GM12878 (cell line): ENCODE data around the gene SLC25A52. TPM values are rescaled to one million over a fixed set of nuclear protein-coding genes. Genes with fewer than 3 reads are reported as not detected.

Experiments
- ATAC-seq: fragments of 200-7000 bp; cut with Tn5 transposase; 3 replicates; pipeline ENCODE4 v1.9.1; 2020; ENCODE audit warnings: mild to moderate bottlenecking, moderate library complexity
- Bru-seq: library from RNA; stranded (reverse); fragments of 400-500 nt; gene quantifications from one replicate; lab custom pipeline; 2021; lab: Mats Ljungman, UMichigan
- BruChase-seq, 2 experiments: library from RNA; stranded (reverse); fragments of 400-500 nt; gene quantifications; one replicate each; lab custom pipeline; 2021; lab: Mats Ljungman, UMichigan
- BruUV-seq: library from RNA; stranded (reverse); fragments of 400-500 nt; replicated peaks from 2 replicates; lab custom pipeline; 2021; lab: Mats Ljungman, UMichigan
- CTCF ChIA-PET: fragments of 300-600 bp; sonication (Branson Sonifier 250); formaldehyde crosslinking; extraction: SDS; loops from one replicate; lab custom pipeline; 2021; ENCODE audit warnings: inconsistent platforms; lab: Yijun Ruan, JAX
- POLR2A ChIA-PET: fragments of 350-600 bp; formaldehyde crosslinking; extraction: SDS; loops from one replicate; lab custom pipeline; 2021; ENCODE audit warnings: inconsistent platforms; lab: Charles Lee
- RAD21 ChIA-PET: fragments of 300-600 bp; sonication (Branson Sonifier 250); formaldehyde crosslinking; loops from one replicate; lab custom pipeline; 2023; ENCODE audit warnings: antibody characterized with exemption; ENCODE audit not compliant: unreplicated experiment; lab: Charles Lee
- SMC1A ChIA-PET: fragments of 300-600 bp; sonication (Branson Sonifier 250); formaldehyde crosslinking; loops from one replicate; lab custom pipeline; 2023; ENCODE audit not compliant: unreplicated experiment, uncharacterized antibody; lab: Charles Lee
- DNase-seq: peaks from one replicate; pipeline ENCODE4 v3.0.0-alpha.2; 2011; ENCODE audit warnings: low read depth, low spot score
- FAIRE-seq: peaks from 3 replicates; lab custom pipeline; 2011; peaks lifted over from hg19 to GRCh38; lab: Jason Lieb, UNC
- H2AFZ ChIP-seq: 2 replicates; pipeline ENCODE4 v1.6.0; 2011; ENCODE audit warnings: low read depth, low read length, control low read depth; ENCODE audit not compliant: control insufficient read depth
- H3K27ac ChIP-seq: 2 replicates; pipeline ENCODE4 v1.5.1; 2011; ENCODE audit warnings: control low read depth; ENCODE audit not compliant: control insufficient read depth, insufficient read depth
- H3K27me3 ChIP-seq, 2 experiments: replicated peaks in 1 of 2; 2 replicates each; pipeline versions ENCODE4 v1.6.0 to v1.6.1; 2011; ENCODE audit warnings: low read length in 1 of 2; ENCODE audit not compliant: control insufficient read depth in 2 of 2, insufficient read depth in 2 of 2
- H3K36me3 ChIP-seq, 2 experiments: 2 replicates each; pipeline ENCODE4 v1.5.1; 2011; ENCODE audit warnings: low read length in 1 of 2; ENCODE audit not compliant: control insufficient read depth in 2 of 2, insufficient read depth in 2 of 2
- H3K4me1 ChIP-seq: 2 replicates; pipeline ENCODE4 v1.6.1; 2011; ENCODE audit warnings: mild to moderate bottlenecking, low read length, moderate library complexity, mixed read lengths; ENCODE audit not compliant: control insufficient read depth, insufficient read depth
- H3K4me2 ChIP-seq: 2 replicates; pipeline ENCODE4 v1.6.0; 2011; ENCODE audit warnings: control low read depth; ENCODE audit not compliant: control insufficient read depth, insufficient read depth
- H3K4me3 ChIP-seq: fragments of 200-600 bp; sonication (generic); 2 replicates; pipeline ENCODE4 v1.5.1; 2016
- H3K79me2 ChIP-seq: 2 replicates; pipeline ENCODE4 v1.6.0; 2011; ENCODE audit warnings: low read length; ENCODE audit not compliant: control insufficient read depth, insufficient read depth
- H3K9ac ChIP-seq: 2 replicates; pipeline ENCODE4 v1.8.0; 2011; ENCODE audit warnings: low read length, control low read depth, mixed read lengths; ENCODE audit not compliant: control insufficient read depth, insufficient read depth
- H3K9me3 ChIP-seq: replicated peaks from 3 replicates; pipeline ENCODE4 v1.5.1; 2011; ENCODE audit warnings: mild to moderate bottlenecking, low read length; ENCODE audit not compliant: control insufficient read depth, insufficient read depth
- H4K20me1 ChIP-seq: 2 replicates; pipeline ENCODE4 v1.6.0; 2011; ENCODE audit not compliant: control insufficient read depth, insufficient read depth
- BMI1 ChIP-seq: fragments of 450-650 bp; IDR thresholded peaks from 2 replicates; pipeline ENCODE4 v1.6.1; 2016; ENCODE audit warnings: mild to moderate bottlenecking, moderate library complexity, borderline replicate concordance
- CBFB ChIP-seq: IDR thresholded peaks from 2 replicates; pipeline ENCODE4 v1.6.1; 2016; ENCODE audit warnings: antibody characterized with exemption, low read depth
- DPF2 ChIP-seq: fragments of 450-650 bp; IDR thresholded peaks from 2 replicates; pipeline ENCODE4 v1.6.1; 2017; ENCODE audit warnings: mild to moderate bottlenecking
- JUND ChIP-seq: IDR thresholded peaks from 2 replicates; pipeline ENCODE4 v1.6.1; 2012; ENCODE audit warnings: low read depth, mild to moderate bottlenecking, low read length, improper control_type of control experiment, moderate library complexity
- NR2F1 ChIP-seq: fragments of 450-650 bp; conservative IDR thresholded peaks from 2 replicates; pipeline ENCODE4 v1.6.1; 2017; ENCODE audit warnings: mild to moderate bottlenecking
- POU2F2 ChIP-seq: IDR thresholded peaks from 3 replicates; pipeline ENCODE4 v1.6.1; 2011; ENCODE audit warnings: low read depth, mild to moderate bottlenecking, low read length, borderline replicate concordance
- RELB ChIP-seq: fragments of 450-650 bp; IDR thresholded peaks from 2 replicates; pipeline ENCODE4 v1.6.1; 2017; ENCODE audit warnings: low read depth, mild to moderate bottlenecking, moderate library complexity
- SMC3 ChIP-seq: IDR thresholded peaks from 2 replicates; pipeline ENCODE4 v1.6.1; 2011; ENCODE audit warnings: low read length, improper control_type of control experiment, borderline replicate concordance
- SRF ChIP-seq, 2 experiments: IDR thresholded peaks; 2 replicates each; pipeline ENCODE4 v1.6.1; 2011; ENCODE audit warnings: low read depth in 2 of 2, low read length in 2 of 2, mild to moderate bottlenecking in 1 of 2, moderate library complexity in 1 of 2
- TAF1 ChIP-seq: IDR thresholded peaks from 2 replicates; pipeline ENCODE4 v1.6.1; 2011; ENCODE audit warnings: mild to moderate bottlenecking, low read depth, low read length, borderline replicate concordance
- WRNIP1 ChIP-seq: IDR thresholded peaks from 2 replicates; pipeline ENCODE4 v1.6.1; 2011; ENCODE audit warnings: low read depth, low read length, improper control_type of control experiment, borderline replicate concordance
- ZBED1 ChIP-seq: IDR thresholded peaks from 2 replicates; pipeline ENCODE4 v1.6.1; 2016; ENCODE audit warnings: borderline replicate concordance
- ZBTB33 ChIP-seq: fragments of 450-650 bp; IDR thresholded peaks from 2 replicates; pipeline ENCODE4 v1.6.1; 2017; ENCODE audit warnings: mild to moderate bottlenecking
- WGBS: methylation state at CpG from one replicate; pipeline ENCODE4 v1.1.6; 2016; ENCODE audit warnings: low lambda C conversion rate; ENCODE audit not compliant: insufficient replicate concordance, insufficient coverage; ENCODE audit errors: missing lambda C conversion rate; 5-methylcytosine and 5-hydroxymethylcytosine counted together
- in situ Hi-C: fragments of 300-500 bp; cut with MboI; formaldehyde crosslinking; loops from 9 replicates; pipeline ENCODE4 v1.14.3; 2018; ENCODE audit warnings: mixed read lengths
- intact Hi-C: fragments of 100-400 bp; cut with micrococcal nuclease; formaldehyde crosslinking; loops from one replicate; pipeline ENCODE4 v1.14.2; 2022; ENCODE audit not compliant: unreplicated experiment
- long read RNA-seq, 2 experiments: library from polyadenylated mRNA; unstranded; transcript quantifications; one replicate each; pipeline ENCODE4 v2.0.0, GENCODE V29; 2019 to 2020
- polyA minus RNA-seq, 3 experiments: library from RNA; depleted of rRNA, polyadenylated mRNA; stranded (reverse); fragments of >200 nt; gene quantifications; 2 replicates each; pipeline ENCODE4 v1.2.3, GENCODE V29; 2011
- polyA plus RNA-seq, 11 experiments: library from polyadenylated mRNA; depleted of rRNA in 4 of 11; unstranded in 6 of 11; stranded (reverse) in 5 of 11; fragments of >200 nt; fragmentation: Nextera tagmentation in 4 of 11; fragmentation: Illumina TruSeq in 1 of 11; extraction: Ambion mirVana in 4 of 11; extraction: Trizol in 1 of 11; gene quantifications; 1 replicate in 1 of 11; 2 replicates in 10 of 11; pipeline versions ENCODE4 v1.2.1 to v1.2.3, GENCODE V29; 2011 to 2016; ENCODE audit warnings: inconsistent platforms in 2 of 11, missing spikeins in 2 of 11, low read depth in 1 of 11
- total RNA-seq, 4 experiments: library from RNA; depleted of rRNA in 3 of 4; stranded (reverse); fragments of >200 nt in 3 of 4; fragmentation: Illumina TruSeq in 1 of 4; extraction: Trizol in 1 of 4; gene quantifications; 2 replicates each; pipeline versions ENCODE4 v1.2.1 to v1.2.3, GENCODE V29; 2013 to 2021
- TF ChIP-seq, protein P1 (sequence below): IDR thresholded peaks from 2 replicates; pipeline ENCODE4 v1.6.1; 2011; ENCODE audit warnings: low read depth, mild to moderate bottlenecking, low read length, moderate library complexity, borderline replicate concordance; ENCODE audit errors: extremely low read depth

The SLC25A52 gene
- total RNA-seq (2013; cell fraction: nucleolus; rRNA removed) = 0.66 and 0.84 TPM in 2 replicates
- total RNA-seq (2014; rRNA removed) (not detected in 2 replicates), total RNA-seq (2014; rRNA removed; fragmentation: Illumina TruSeq; extraction: Trizol) (not detected in 2 replicates), total RNA-seq (2021) (not detected in 2 replicates), polyA plus RNA-seq (2011; rRNA removed) (0.09 TPM in 1 of 2 replicates, not detected in the other), polyA plus RNA-seq (2014; fragmentation: Illumina TruSeq; extraction: Trizol) (not detected in 2 replicates), polyA plus RNA-seq (2014; fragmentation: Nextera tagmentation; extraction: Ambion mirVana) (not detected), polyA plus RNA-seq (2014; rRNA removed) (not detected in 2 replicates), polyA plus RNA-seq (2016; fragmentation: Nextera tagmentation; extraction: Ambion mirVana) (not detected), polyA minus RNA-seq (2011; rRNA and poly(A)+ RNA removed) (0.21 TPM in 1 of 2 replicates, not detected in the other), Bru-seq, nascent RNA (percentile 21 among the genes with signal in this experiment), BruChase-seq, experiment 1, labeled RNA remaining after a 6-hour chase (percentile 52 among the genes with signal in this experiment), BruChase-seq, experiment 2, labeled RNA remaining after a 2-hour chase (percentile 47 among the genes with signal in this experiment)
- polyA plus RNA-seq (2011; ENCODE audit: low read depth) = not detected
- not detected in 2 replicates for polyA plus RNA-seq (2011; cell fraction: cytosol; rRNA removed)
- polyA plus RNA-seq (2011; cell fraction: nucleus; rRNA removed) = not detected in 2 replicates
- not detected in 2 replicates for polyA plus RNA-seq (2012)
- polyA minus RNA-seq (2011; cell fraction: cytosol; rRNA and poly(A)+ RNA removed) = not detected in 2 replicates
- not detected in 2 replicates for polyA minus RNA-seq (2011; cell fraction: nucleus; rRNA and poly(A)+ RNA removed)
- long read RNA-seq, experiment 1 = 0 reads
- long read RNA-seq, experiment 2 = 0 reads

GRCh38 chr18:31760695-31761094 is at the start of gene SLC25A52:
Gene SLC25A52, minus strand, starts transcription at chr18:31760880. Its CDS starts 219 bp downstream, at chr18:31760661.
- Histone ChIP-seq H3K9ac (no peak within 1 kb of the TSS), H3K79me2 (no peaks in the 10 kb centered on the region), H3K36me3 (no peaks in the 10 kb centered on the region), H3K4me1 (no peaks in the 10 kb centered on the region), H2AFZ (no peak within 1 kb of the TSS), H4K20me1 (no peaks in the 10 kb centered on the region), H3K9me3 (no peaks in the 10 kb centered on the region), H3K4me2 (no peak within 1 kb of the TSS), H3K4me3 (no peak within 1 kb of the TSS), H3K27me3 (no peaks in the 10 kb centered on the region), H3K27ac (no peak within 1 kb of the TSS)
- TF ChIP-seq POU2F2 (no peak), TAF1 (no peak), RELB (no peak), SRF (IDR thresholded peaks at IDR 0.05; ENCODE audit: low read depth in 2 of 2, low read length in 2 of 2) (no peak), WRNIP1 (no peak), NR2F1 (no peak), JUND (no peak), DPF2 (no peak), CBFB (no peak), SMC3 (no peak), ZBED1 (no peak), ZBTB33 (no peak), BMI1 (no peak)
- TF ChIP-seq, protein P1, sequence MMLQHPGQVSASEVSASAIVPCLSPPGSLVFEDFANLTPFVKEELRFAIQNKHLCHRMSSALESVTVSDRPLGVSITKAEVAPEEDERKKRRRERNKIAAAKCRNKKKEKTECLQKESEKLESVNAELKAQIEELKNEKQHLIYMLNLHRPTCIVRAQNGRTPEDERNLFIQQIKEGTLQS = no peak
- ChIA-PET SMC1A (no interaction called here), RAD21 (no interaction called here), POLR2A (no interaction called here), CTCF (no interaction called here)
- DNase-seq = no peak
- in situ Hi-C loops (no loop called here), intact Hi-C loops (no loop called here)
- BruUV-seq = no TSS peak
- 84% methylated on average over 21 of the region's 21 CpGs for WGBS
- no peak for FAIRE-seq
- ATAC-seq = no peak
